ENCODE measurements around the gene POLQ. TPM values are rescaled to one million over a fixed set of nuclear protein-coding genes. Genes with fewer than 3 reads are reported as not detected.
"Not testable (repeated sequence)": the region's sequence is repeated elsewhere in the genome, so short reads cannot be mapped to it uniquely, and the experiment has no call there.

POLQ gene
- total RNA-seq: 0.79 and 1.3 TPM in 2 replicates

DNA sequence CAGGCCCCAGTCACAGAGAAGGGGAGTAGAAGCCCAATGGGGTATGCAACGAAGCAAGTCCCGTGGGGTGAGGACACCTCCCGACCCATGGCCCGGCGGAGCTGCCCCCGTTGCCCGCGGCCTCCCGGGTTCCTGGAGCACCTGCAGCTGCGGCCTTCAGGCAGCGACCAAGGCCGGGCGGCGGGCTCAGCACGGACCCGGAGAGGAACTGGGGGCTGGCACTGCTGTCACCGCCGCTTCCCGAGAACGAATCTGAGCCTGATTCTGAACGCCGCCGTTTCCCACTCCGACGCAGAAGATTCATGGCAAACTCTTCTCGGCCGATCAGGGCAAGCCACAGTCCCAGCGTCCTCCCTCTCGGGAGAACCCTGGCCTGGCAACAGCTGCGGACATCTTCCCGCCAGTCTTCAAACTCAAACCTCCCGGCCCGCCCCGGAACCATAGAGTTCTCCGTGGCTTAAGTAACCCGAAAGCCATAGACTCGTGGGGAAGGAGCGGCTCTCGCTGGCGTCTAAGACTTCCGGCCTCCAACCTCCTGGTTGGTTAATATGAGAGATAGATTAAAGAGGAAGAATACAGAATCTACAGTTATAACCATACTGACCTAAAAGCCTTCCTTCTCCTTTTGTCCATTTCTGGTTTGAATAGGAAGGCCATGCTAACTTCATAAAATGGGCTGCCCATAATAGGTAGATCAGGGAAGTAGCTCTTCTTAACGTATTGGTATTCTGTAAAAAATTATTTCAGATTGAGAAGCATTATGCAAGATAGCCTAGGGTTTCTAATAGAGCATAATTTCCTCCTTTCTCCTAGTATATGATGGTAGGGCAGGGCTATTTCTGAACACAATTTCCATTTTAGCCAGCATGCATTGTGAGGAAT, at the start of gene POLQ:
Gene POLQ (minus strand): TSS at position 415 of the 882 bp plus-strand sequence. CDS start 111 bp downstream, at position 304.
- H3K4me3 ChIP-seq (ENCODE audit: low read depth, low read length): peak within 1 kb of the TSS; percentile 57
- H3K27me3 ChIP-seq (ENCODE audit: control insufficient read depth, insufficient read depth, low read length): no peaks in the 10 kb centered on the region
- TF ChIP-seq, protein P1, sequence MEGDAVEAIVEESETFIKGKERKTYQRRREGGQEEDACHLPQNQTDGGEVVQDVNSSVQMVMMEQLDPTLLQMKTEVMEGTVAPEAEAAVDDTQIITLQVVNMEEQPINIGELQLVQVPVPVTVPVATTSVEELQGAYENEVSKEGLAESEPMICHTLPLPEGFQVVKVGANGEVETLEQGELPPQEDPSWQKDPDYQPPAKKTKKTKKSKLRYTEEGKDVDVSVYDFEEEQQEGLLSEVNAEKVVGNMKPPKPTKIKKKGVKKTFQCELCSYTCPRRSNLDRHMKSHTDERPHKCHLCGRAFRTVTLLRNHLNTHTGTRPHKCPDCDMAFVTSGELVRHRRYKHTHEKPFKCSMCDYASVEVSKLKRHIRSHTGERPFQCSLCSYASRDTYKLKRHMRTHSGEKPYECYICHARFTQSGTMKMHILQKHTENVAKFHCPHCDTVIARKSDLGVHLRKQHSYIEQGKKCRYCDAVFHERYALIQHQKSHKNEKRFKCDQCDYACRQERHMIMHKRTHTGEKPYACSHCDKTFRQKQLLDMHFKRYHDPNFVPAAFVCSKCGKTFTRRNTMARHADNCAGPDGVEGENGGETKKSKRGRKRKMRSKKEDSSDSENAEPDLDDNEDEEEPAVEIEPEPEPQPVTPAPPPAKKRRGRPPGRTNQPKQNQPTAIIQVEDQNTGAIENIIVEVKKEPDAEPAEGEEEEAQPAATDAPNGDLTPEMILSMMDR (IDR thresholded peaks at IDR 0.05; ENCODE audit: insufficient read depth, low read length, severe bottlenecking): no peak
- H3K36me3 ChIP-seq (ENCODE audit: control insufficient read depth, insufficient read depth, low read length): no peaks in the 10 kb centered on the region
- FAIRE-seq (no peak), DNase-seq (ENCODE audit: low read depth) (peak; percentile 86)

DNA sequence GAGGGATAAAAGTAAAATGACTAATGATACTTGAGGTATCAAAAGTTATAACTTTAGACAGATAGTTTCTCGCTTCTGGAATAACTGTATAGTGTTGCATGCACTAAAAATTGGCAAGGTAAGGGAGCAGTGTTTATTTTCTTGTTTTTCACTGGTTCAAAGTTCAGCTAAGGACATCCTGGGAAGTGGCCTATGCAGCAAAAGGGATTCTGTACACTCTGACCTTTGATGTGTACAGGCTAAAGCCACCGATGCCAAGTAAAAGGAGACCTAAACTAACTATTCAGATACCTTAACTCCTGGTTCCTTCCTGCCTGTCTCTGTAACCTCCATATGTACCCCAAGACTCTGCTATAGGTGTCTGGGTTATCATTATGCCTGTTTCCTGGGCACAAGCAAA, 49.1 kb upstream of the POLQ start:
- DNase-seq (ENCODE audit: low read depth): no peak
- no peak overlapping the region for H3K4me3 ChIP-seq (ENCODE audit: low read depth, low read length)
- TF ChIP-seq, protein P1 (IDR thresholded peaks at IDR 0.05; ENCODE audit: insufficient read depth, low read length, severe bottlenecking): no peak
- no peak for FAIRE-seq
- H3K27me3 ChIP-seq (ENCODE audit: control insufficient read depth, insufficient read depth, low read length): no peaks in the 10 kb centered on the region
- H3K36me3 ChIP-seq (ENCODE audit: control insufficient read depth, insufficient read depth, low read length): no peaks in the 10 kb centered on the region

DNA sequence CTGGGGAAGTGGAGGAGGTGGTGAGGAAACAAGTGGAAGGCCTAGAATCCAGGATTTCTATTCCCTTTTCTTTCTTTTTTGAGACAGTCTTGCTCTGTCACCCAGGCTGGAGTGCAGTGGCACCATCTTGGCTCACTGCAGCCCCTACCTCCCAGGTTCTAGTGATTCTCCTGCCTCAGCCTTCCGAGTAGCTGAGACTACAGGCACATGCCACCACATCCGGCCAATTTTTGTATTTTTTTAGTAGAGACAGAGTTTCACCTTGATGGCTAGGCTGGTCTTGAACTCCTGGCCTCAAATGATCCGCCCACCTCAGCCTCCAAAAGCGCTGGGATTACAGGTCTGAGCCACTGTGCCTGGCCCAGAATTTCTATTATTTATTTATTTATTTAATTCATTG, 48.0 kb upstream of the POLQ start:
- not testable (repeated sequence) for FAIRE-seq; DNase-seq (ENCODE audit: low read depth)

DNA sequence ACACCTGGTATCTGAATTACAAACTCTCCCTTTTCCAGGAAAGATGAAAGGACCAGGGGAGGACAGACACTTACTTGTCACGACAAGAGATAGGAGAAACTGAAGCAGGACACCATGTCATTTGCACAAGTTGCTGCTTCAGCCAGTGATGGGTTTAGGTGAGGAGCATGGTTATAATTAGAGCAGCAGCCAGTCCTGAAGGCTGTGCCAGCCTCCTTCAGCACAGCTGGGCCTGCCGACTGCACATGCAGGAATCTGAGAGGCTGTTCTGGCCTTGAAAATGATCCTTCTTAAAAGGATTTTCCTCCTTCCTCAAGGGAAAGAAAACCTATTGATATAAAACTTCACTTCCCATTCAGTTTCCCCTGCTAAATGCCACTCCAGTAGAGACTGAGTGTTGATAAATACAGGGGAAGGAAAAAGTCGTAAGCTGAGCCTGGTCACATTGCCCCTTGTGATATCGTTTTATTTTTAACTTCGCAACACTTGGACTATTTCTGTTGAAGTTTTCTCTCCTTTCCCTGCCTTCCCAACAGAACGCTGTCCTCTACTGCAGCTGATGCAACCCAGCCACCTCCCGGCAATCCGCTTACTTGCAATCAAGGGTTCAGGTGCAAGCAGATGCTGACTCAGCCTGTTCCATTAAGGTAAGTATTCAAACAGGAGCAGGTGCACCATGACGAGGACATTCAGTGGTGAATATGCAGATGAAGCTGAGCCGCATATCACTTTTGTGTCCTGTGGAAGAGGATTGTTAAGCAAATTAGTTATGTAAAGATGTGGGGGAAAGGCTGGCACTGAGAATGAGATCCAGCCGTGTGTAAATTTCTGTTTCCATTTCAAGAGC, 47.3 kb upstream of the POLQ start, which contains the start of gene FBXO40:
Gene FBXO40 (plus strand): TSS at position 524 of the 847 bp plus-strand sequence. CDS start 27,197 bp downstream, outside the sequence.
- TF ChIP-seq, protein P1 (IDR thresholded peaks at IDR 0.05; ENCODE audit: insufficient read depth, low read length, severe bottlenecking): no peak
- DNase-seq (ENCODE audit: low read depth) (peak; percentile 19), FAIRE-seq (peak; percentile 52)
- H3K4me3 ChIP-seq (ENCODE audit: low read depth, low read length): no peak within 1 kb of the TSS
- no peaks in the 10 kb centered on the region for H3K27me3 ChIP-seq (ENCODE audit: control insufficient read depth, insufficient read depth, low read length)
- no peaks in the 10 kb centered on the region for H3K36me3 ChIP-seq (ENCODE audit: control insufficient read depth, insufficient read depth, low read length)

More for the DNA sequence above, 48.0 kb upstream of the POLQ start:
- H3K27me3 ChIP-seq (ENCODE audit: control insufficient read depth, insufficient read depth, low read length); H3K36me3 ChIP-seq (ENCODE audit: control insufficient read depth, insufficient read depth, low read length); H3K4me3 ChIP-seq (ENCODE audit: low read depth, low read length): not testable (repeated sequence)

DNA sequence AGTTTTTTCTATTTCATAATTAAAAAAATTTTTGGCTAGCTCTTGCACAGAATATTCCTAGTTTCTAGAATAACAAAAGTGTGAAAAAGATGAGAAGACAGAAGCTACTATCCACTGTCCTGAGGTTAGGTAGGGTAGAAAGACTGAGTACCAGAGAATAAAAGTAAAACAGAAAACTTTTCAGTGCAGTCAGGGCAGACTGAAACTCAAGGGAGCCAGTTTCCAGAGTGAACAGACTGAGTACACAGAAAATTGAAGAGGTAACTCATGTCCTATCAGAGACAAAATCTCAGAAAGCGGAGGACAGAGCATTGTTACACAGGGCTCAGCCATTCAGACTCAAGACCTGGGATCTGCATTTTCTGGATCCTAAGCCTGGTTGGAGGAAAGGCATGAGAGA, 38.6 kb upstream of the POLQ start:
- no peaks in the 10 kb centered on the region for H3K27me3 ChIP-seq (ENCODE audit: control insufficient read depth, insufficient read depth, low read length)
- no peaks in the 10 kb centered on the region for H3K36me3 ChIP-seq (ENCODE audit: control insufficient read depth, insufficient read depth, low read length)
- DNase-seq (ENCODE audit: low read depth): no peak
- TF ChIP-seq, protein P1 (IDR thresholded peaks at IDR 0.05; ENCODE audit: insufficient read depth, low read length, severe bottlenecking): no peak
- FAIRE-seq: no peak
- H3K4me3 ChIP-seq (ENCODE audit: low read depth, low read length): no peak overlapping the region

DNA sequence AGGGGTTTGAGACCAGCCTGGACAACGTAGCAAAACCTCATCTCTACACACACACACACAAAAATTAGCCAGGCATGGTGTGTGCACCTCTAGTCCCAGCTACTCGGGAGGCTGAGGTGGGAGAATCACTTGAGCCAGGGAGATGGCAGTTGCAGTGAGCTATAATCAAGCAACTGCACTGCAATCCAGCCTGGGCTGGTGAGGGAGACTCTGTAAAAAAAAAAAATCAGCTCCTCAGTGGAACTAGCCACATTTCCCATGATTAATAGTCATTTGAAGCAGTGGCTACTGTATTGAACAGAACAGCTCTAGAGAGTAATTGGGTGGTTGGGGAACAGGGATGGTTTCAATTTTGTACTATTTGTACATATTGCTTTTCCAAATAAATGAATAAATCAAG, 35.9 kb upstream of the POLQ start:
- Histone ChIP-seq H3K36me3 (ENCODE audit: control insufficient read depth, insufficient read depth, low read length) (no peaks in the 10 kb centered on the region), H3K4me3 (ENCODE audit: low read depth, low read length) (no peak overlapping the region), H3K27me3 (ENCODE audit: control insufficient read depth, insufficient read depth, low read length) (no peaks in the 10 kb centered on the region)
- TF ChIP-seq, protein P1 (IDR thresholded peaks at IDR 0.05; ENCODE audit: insufficient read depth, low read length, severe bottlenecking): no peak
- FAIRE-seq (no peak), DNase-seq (ENCODE audit: low read depth) (no peak)

All from bronchial epithelial cell (primary cell).